Testis (tissue), 2 donors: ENCODE data around the gene CUX1.

ENCODE experiments used
- POLR2A ChIP-seq: fragments of 450-650 bp; IDR thresholded peaks from one replicate; pipeline ENCODE4 v1.6.1; 2017; ENCODE audit warnings: antibody characterized with exemption, mild to moderate bottlenecking, moderate library complexity
- TF ChIP-seq, protein P1 (sequence below), 3 experiments: fragments of 450-650 bp in 2 of 3; fragments of 200-600 bp in 1 of 3; sonication (generic) in 1 of 3; IDR thresholded peaks; one replicate each; pipeline ENCODE4 v1.5.1; 2016 to 2019; ENCODE audit warnings: antibody characterized with exemption in 3 of 3, mild to moderate bottlenecking in 2 of 3, moderate library complexity in 1 of 3

- TF ChIP-seq, protein P1, sequence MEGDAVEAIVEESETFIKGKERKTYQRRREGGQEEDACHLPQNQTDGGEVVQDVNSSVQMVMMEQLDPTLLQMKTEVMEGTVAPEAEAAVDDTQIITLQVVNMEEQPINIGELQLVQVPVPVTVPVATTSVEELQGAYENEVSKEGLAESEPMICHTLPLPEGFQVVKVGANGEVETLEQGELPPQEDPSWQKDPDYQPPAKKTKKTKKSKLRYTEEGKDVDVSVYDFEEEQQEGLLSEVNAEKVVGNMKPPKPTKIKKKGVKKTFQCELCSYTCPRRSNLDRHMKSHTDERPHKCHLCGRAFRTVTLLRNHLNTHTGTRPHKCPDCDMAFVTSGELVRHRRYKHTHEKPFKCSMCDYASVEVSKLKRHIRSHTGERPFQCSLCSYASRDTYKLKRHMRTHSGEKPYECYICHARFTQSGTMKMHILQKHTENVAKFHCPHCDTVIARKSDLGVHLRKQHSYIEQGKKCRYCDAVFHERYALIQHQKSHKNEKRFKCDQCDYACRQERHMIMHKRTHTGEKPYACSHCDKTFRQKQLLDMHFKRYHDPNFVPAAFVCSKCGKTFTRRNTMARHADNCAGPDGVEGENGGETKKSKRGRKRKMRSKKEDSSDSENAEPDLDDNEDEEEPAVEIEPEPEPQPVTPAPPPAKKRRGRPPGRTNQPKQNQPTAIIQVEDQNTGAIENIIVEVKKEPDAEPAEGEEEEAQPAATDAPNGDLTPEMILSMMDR (IDR thresholded peaks at IDR 0.05): no peak
- no peak for TF ChIP-seq POLR2A
Measured at GRCh38 chr7:102047167-102047566, 229.7 kb downstream of the CUX1 start.
